ENCODE measurements around the gene SEMA7A.

- no peak for TF ChIP-seq CTCF (IDR thresholded peaks at IDR 0.05; ENCODE audit: low read length)
- TF ChIP-seq EZH2 (IDR thresholded peaks at IDR 0.05; ENCODE audit: borderline replicate concordance, low read length): no peak
Observed at GRCh38 chr15:74470631-74471395, 37.1 kb upstream of the SEMA7A start.
